GM21576 (cell line): Measurements from ENCODE around the gene PYGB.

Source experiments
- ATAC-seq: cut with Tn5 transposase; IDR thresholded peaks from one replicate; pipeline ENCODE4 v1.9.1; 2021; ENCODE audit warnings: mild to moderate bottlenecking, moderate library complexity; ENCODE audit not compliant: unreplicated experiment

The PYGB gene

GRCh38 chr20:25280574-25281535 is 33.0 kb downstream of the PYGB start:
- ATAC-seq: no peak

GRCh38 chr20:25281541-25281991 is 33.7 kb downstream of the PYGB start:
- ATAC-seq: peak; percentile 79

- peak; percentile 10 for ATAC-seq
These were observed 34.3 kb downstream of the PYGB start for GRCh38 chr20:25282034-25282781.

GRCh38 chr20:25282796-25283195 is 34.9 kb downstream of the PYGB start:
- ATAC-seq: no peak

- no peak for ATAC-seq
These were observed 35.5 kb downstream of the PYGB start for GRCh38 chr20:25283221-25283951.

- ATAC-seq: no peak
These were observed 36.3 kb downstream of the PYGB start for GRCh38 chr20:25284131-25284601.

GRCh38 chr20:25285091-25285647 is 37.3 kb downstream of the PYGB start:
- ATAC-seq: no peak

GRCh38 chr20:25285856-25286798 is 38.2 kb downstream of the PYGB start:
- ATAC-seq: no peak

- ATAC-seq: no peak
These were observed 39.0 kb downstream of the PYGB start for GRCh38 chr20:25286917-25287316.

GRCh38 chr20:25287631-25288290 is 39.9 kb downstream of the PYGB start:
- no peak for ATAC-seq

- peak; percentile 97 for ATAC-seq
These were observed 40.7 kb downstream of the PYGB start for GRCh38 chr20:25288291-25289181.

GRCh38 chr20:25289886-25290597 is 42.2 kb downstream of the PYGB start:
- no peak for ATAC-seq

- no peak for ATAC-seq
These were observed 43.0 kb downstream of the PYGB start for GRCh38 chr20:25290646-25291431.

GRCh38 chr20:25291432-25292133 is 43.7 kb downstream of the PYGB start:
- ATAC-seq: no peak

- no peak for ATAC-seq
These were observed 44.4 kb downstream of the PYGB start for GRCh38 chr20:25292176-25292891.
